Activated naive CD4-positive, alpha-beta T cell treated with anti-CD3 and anti-CD28 coated beads, Interleukin-2, amount 50 U/mL, for 24 hours (primary cell): ENCODE results near the gene MACROD2.
"Not testable (repeated sequence)": the region's sequence is repeated elsewhere in the genome, so short reads cannot be mapped to it uniquely, and the experiment has no call there.

ENCODE experiments used
- H3K27ac Mint-ChIP-seq: one replicate; pipeline ENCODE4 v1.8.0; 2021; ENCODE audit warnings: mild to moderate bottlenecking, mixed read lengths
- H3K27me3 Mint-ChIP-seq: one replicate; pipeline ENCODE4 v1.8.0; 2021; ENCODE audit warnings: mixed read lengths
- H3K36me3 Mint-ChIP-seq: one replicate; pipeline ENCODE4 v1.8.0; 2021; ENCODE audit warnings: mixed read lengths
- H3K4me1 Mint-ChIP-seq: one replicate; pipeline ENCODE4 v1.8.0; 2021; ENCODE audit warnings: mixed read lengths
- H3K4me3 Mint-ChIP-seq: one replicate; pipeline ENCODE4 v1.8.0; 2021; ENCODE audit warnings: mild to moderate bottlenecking, mixed read lengths
- H3K9me3 Mint-ChIP-seq: one replicate; pipeline ENCODE4 v1.8.0; 2021; ENCODE audit warnings: mixed read lengths

Gene MACROD2

GRCh38 chr20:14921513-14921912 lies 926.2 kb downstream of the MACROD2 start:
- H3K4me3 Mint-ChIP-seq: no peak overlapping the region
- H3K27me3 Mint-ChIP-seq: peaks cover 1% of the 10 kb centered on the region
- peaks cover 21% of the 10 kb centered on the region for H3K9me3 Mint-ChIP-seq
- H3K36me3 Mint-ChIP-seq: no peaks in the 10 kb centered on the region
- H3K27ac Mint-ChIP-seq: no peak overlapping the region
- no peaks in the 10 kb centered on the region for H3K4me1 Mint-ChIP-seq

GRCh38 chr20:14922503-14923267 lies 927.4 kb downstream of the MACROD2 start:
- Mint-ChIP-seq H3K4me1 (no peaks in the 10 kb centered on the region), H3K36me3 (no peaks in the 10 kb centered on the region), H3K9me3 (peaks cover 20% of the 10 kb centered on the region), H3K4me3 (no peak overlapping the region), H3K27ac (no peak overlapping the region), H3K27me3 (no peaks in the 10 kb centered on the region)

- H3K27me3 Mint-ChIP-seq: no peaks in the 10 kb centered on the region
- H3K4me3 Mint-ChIP-seq: no peak overlapping the region
- no peaks in the 10 kb centered on the region for H3K4me1 Mint-ChIP-seq
- H3K36me3 Mint-ChIP-seq: no peaks in the 10 kb centered on the region
- H3K9me3 Mint-ChIP-seq: peaks cover 20% of the 10 kb centered on the region
- H3K27ac Mint-ChIP-seq: no peak overlapping the region
Observed at GRCh38 chr20:14924433-14924832, 929.1 kb downstream of the MACROD2 start.

GRCh38 chr20:14925300-14925699 lies 930.0 kb downstream of the MACROD2 start:
- H3K4me1 Mint-ChIP-seq: no peaks in the 10 kb centered on the region
- H3K4me3 Mint-ChIP-seq: no peak overlapping the region
- no peaks in the 10 kb centered on the region for H3K36me3 Mint-ChIP-seq
- no peak overlapping the region for H3K27ac Mint-ChIP-seq
- H3K27me3 Mint-ChIP-seq: no peaks in the 10 kb centered on the region
- H3K9me3 Mint-ChIP-seq: peaks cover 20% of the 10 kb centered on the region

- H3K9me3 Mint-ChIP-seq: peaks cover 20% of the 10 kb centered on the region
- not testable (repeated sequence) for H3K4me3 Mint-ChIP-seq, H3K36me3 Mint-ChIP-seq, H3K27me3 Mint-ChIP-seq, H3K4me1 Mint-ChIP-seq, H3K27ac Mint-ChIP-seq
Observed at GRCh38 chr20:14926436-14926835, 931.1 kb downstream of the MACROD2 start.

- Mint-ChIP-seq H3K9me3 (peaks cover 18% of the 10 kb centered on the region), H3K27ac (no peak overlapping the region), H3K4me3 (no peak overlapping the region), H3K27me3 (no peaks in the 10 kb centered on the region), H3K4me1 (no peaks in the 10 kb centered on the region), H3K36me3 (no peaks in the 10 kb centered on the region)
Observed at GRCh38 chr20:14928083-14928482, 932.8 kb downstream of the MACROD2 start.

GRCh38 chr20:14929388-14929787 lies 934.1 kb downstream of the MACROD2 start:
- Mint-ChIP-seq H3K36me3 (no peaks in the 10 kb centered on the region), H3K27me3 (no peaks in the 10 kb centered on the region), H3K4me1 (no peaks in the 10 kb centered on the region), H3K9me3 (peaks cover 13% of the 10 kb centered on the region), H3K4me3 (no peak overlapping the region), H3K27ac (no peak overlapping the region)

- Mint-ChIP-seq H3K27ac (no peak overlapping the region), H3K27me3 (no peaks in the 10 kb centered on the region), H3K4me3 (no peak overlapping the region), H3K4me1 (no peaks in the 10 kb centered on the region), H3K9me3 (peaks cover 2% of the 10 kb centered on the region), H3K36me3 (no peaks in the 10 kb centered on the region)
Observed at GRCh38 chr20:14932040-14932439, 936.7 kb downstream of the MACROD2 start.

- Mint-ChIP-seq H3K27me3 (no peaks in the 10 kb centered on the region), H3K27ac (no peak overlapping the region), H3K4me3 (no peak overlapping the region)
Observed at GRCh38 chr20:14935285-14935684, 940.0 kb downstream of the MACROD2 start.

GRCh38 chr20:14937021-14937420 lies 941.7 kb downstream of the MACROD2 start:
- H3K27me3 Mint-ChIP-seq: no peaks in the 10 kb centered on the region
- no peaks in the 10 kb centered on the region for H3K36me3 Mint-ChIP-seq
- no peak overlapping the region for H3K27ac Mint-ChIP-seq
- H3K9me3 Mint-ChIP-seq: no peaks in the 10 kb centered on the region
- H3K4me3 Mint-ChIP-seq: no peak overlapping the region
- H3K4me1 Mint-ChIP-seq: no peaks in the 10 kb centered on the region

More at GRCh38 chr20:14935285-14935684, 940.0 kb downstream of the MACROD2 start:
- Mint-ChIP-seq H3K36me3 (no peaks in the 10 kb centered on the region), H3K4me1 (no peaks in the 10 kb centered on the region), H3K9me3 (no peaks in the 10 kb centered on the region)

GRCh38 chr20:14937846-14938245 lies 942.5 kb downstream of the MACROD2 start:
- no peak overlapping the region for H3K4me3 Mint-ChIP-seq

GRCh38 chr20:14947536-14947935 lies 952.2 kb downstream of the MACROD2 start:
- no peak overlapping the region for H3K27ac Mint-ChIP-seq
- H3K9me3 Mint-ChIP-seq: peaks cover 6% of the 10 kb centered on the region

More at GRCh38 chr20:14937846-14938245, 942.5 kb downstream of the MACROD2 start:
- no peak overlapping the region for H3K27ac Mint-ChIP-seq
- no peaks in the 10 kb centered on the region for H3K4me1 Mint-ChIP-seq
- no peaks in the 10 kb centered on the region for H3K36me3 Mint-ChIP-seq
- no peaks in the 10 kb centered on the region for H3K27me3 Mint-ChIP-seq
- H3K9me3 Mint-ChIP-seq: no peaks in the 10 kb centered on the region

GRCh38 chr20:14947946-14948345 lies 952.6 kb downstream of the MACROD2 start:
- no peaks in the 10 kb centered on the region for H3K4me1 Mint-ChIP-seq
- H3K27ac Mint-ChIP-seq: no peak overlapping the region
- H3K9me3 Mint-ChIP-seq: peaks cover 6% of the 10 kb centered on the region
- H3K4me3 Mint-ChIP-seq: no peak overlapping the region
- H3K27me3 Mint-ChIP-seq: no peaks in the 10 kb centered on the region
- H3K36me3 Mint-ChIP-seq: no peaks in the 10 kb centered on the region

More at GRCh38 chr20:14947536-14947935, 952.2 kb downstream of the MACROD2 start:
- no peaks in the 10 kb centered on the region for H3K27me3 Mint-ChIP-seq
- no peak overlapping the region for H3K4me3 Mint-ChIP-seq
- H3K4me1 Mint-ChIP-seq: no peaks in the 10 kb centered on the region
- H3K36me3 Mint-ChIP-seq: no peaks in the 10 kb centered on the region

GRCh38 chr20:14948416-14948815 lies 953.1 kb downstream of the MACROD2 start:
- H3K36me3 Mint-ChIP-seq: no peaks in the 10 kb centered on the region
- H3K27me3 Mint-ChIP-seq: no peaks in the 10 kb centered on the region
- no peak overlapping the region for H3K4me3 Mint-ChIP-seq
- peaks cover 6% of the 10 kb centered on the region for H3K9me3 Mint-ChIP-seq
- H3K27ac Mint-ChIP-seq: no peak overlapping the region
- H3K4me1 Mint-ChIP-seq: no peaks in the 10 kb centered on the region

- Mint-ChIP-seq H3K4me1 (no peaks in the 10 kb centered on the region), H3K27ac (no peak overlapping the region), H3K36me3 (no peaks in the 10 kb centered on the region), H3K27me3 (no peaks in the 10 kb centered on the region), H3K4me3 (no peak overlapping the region), H3K9me3 (no peaks in the 10 kb centered on the region)
Observed at GRCh38 chr20:14950633-14951032, 955.3 kb downstream of the MACROD2 start.

- no peaks in the 10 kb centered on the region for H3K27me3 Mint-ChIP-seq
- no peak overlapping the region for H3K4me3 Mint-ChIP-seq
- H3K27ac Mint-ChIP-seq: no peak overlapping the region
- no peaks in the 10 kb centered on the region for H3K4me1 Mint-ChIP-seq
- H3K9me3 Mint-ChIP-seq: no peaks in the 10 kb centered on the region
- no peaks in the 10 kb centered on the region for H3K36me3 Mint-ChIP-seq
Observed at GRCh38 chr20:14951105-14951504, 955.8 kb downstream of the MACROD2 start.
